H9 (cell line): Measurements from ENCODE around the gene CNTN2. TPM values are rescaled to one million over a fixed set of nuclear protein-coding genes. Genes with fewer than 3 reads are reported as not detected.

ENCODE experiments used
- DNase-seq: peaks from one replicate; pipeline ENCODE4 v3.0.0-alpha.2; 2017
- H2AFZ ChIP-seq: one replicate; pipeline ENCODE4 v1.6.1; 2013; ENCODE audit warnings: mild to moderate bottlenecking, low read length, control low read depth, moderate library complexity
- H2AK5ac ChIP-seq: 2 replicates; pipeline ENCODE4 v1.6.1; 2013; ENCODE audit warnings: low read length, control low read depth, mixed read lengths; ENCODE audit not compliant: insufficient read length
- H2BK120ac ChIP-seq: one replicate; pipeline ENCODE4 v1.6.1; 2013; ENCODE audit warnings: low read depth, mild to moderate bottlenecking, low read length, control low read depth, inconsistent platforms; ENCODE audit not compliant: poor library complexity, severe bottlenecking
- H2BK12ac ChIP-seq: 2 replicates; pipeline ENCODE4 v1.6.1; 2013; ENCODE audit warnings: low read length, control low read depth, mixed read lengths, low read depth; ENCODE audit not compliant: insufficient read length
- H2BK15ac ChIP-seq: 2 replicates; pipeline ENCODE4 v1.6.1; 2013; ENCODE audit warnings: low read depth, low read length, control low read depth
- H2BK20ac ChIP-seq: one replicate; pipeline ENCODE4 v1.6.1; 2013; ENCODE audit warnings: low read depth, mild to moderate bottlenecking, low read length, control low read depth, inconsistent platforms; ENCODE audit not compliant: poor library complexity, severe bottlenecking
- H2BK5ac ChIP-seq: 2 replicates; pipeline ENCODE4 v1.6.1; 2013; ENCODE audit warnings: low read length, control low read depth, mixed read lengths; ENCODE audit not compliant: insufficient read length
- H3K14ac ChIP-seq: 2 replicates; pipeline ENCODE4 v1.6.1; 2013; ENCODE audit warnings: low read length, control low read depth; ENCODE audit not compliant: insufficient read depth
- H3K18ac ChIP-seq: 2 replicates; pipeline ENCODE4 v1.6.1; 2013; ENCODE audit warnings: low read depth, mild to moderate bottlenecking, mixed read lengths, low read length, control low read depth; ENCODE audit not compliant: insufficient read length
- H3K23ac ChIP-seq: 2 replicates; pipeline ENCODE4 v1.6.1; 2013; ENCODE audit warnings: low read length, control low read depth, mixed read lengths, low read depth; ENCODE audit not compliant: insufficient read length
- H3K23me2 ChIP-seq: 2 replicates; pipeline ENCODE4 v1.6.1; 2013; ENCODE audit warnings: low read depth, mild to moderate bottlenecking, mixed read lengths, low read length, control low read depth; ENCODE audit not compliant: insufficient read length, poor library complexity, severe bottlenecking
- H3K27ac ChIP-seq: 2 replicates; pipeline ENCODE4 v1.5.1; 2013; ENCODE audit warnings: low read length, control low read depth, mixed read lengths, low read depth; ENCODE audit not compliant: insufficient read length
- H3K27me3 ChIP-seq: 2 replicates; pipeline ENCODE4 v1.6.1; 2013; ENCODE audit warnings: low read length, control low read depth, inconsistent platforms; ENCODE audit not compliant: insufficient read depth
- H3K4ac ChIP-seq: 2 replicates; pipeline ENCODE4 v1.6.1; 2013; ENCODE audit warnings: low read depth, mild to moderate bottlenecking, control low read depth, inconsistent platforms, low read length, moderate library complexity
- H3K4me1 ChIP-seq: 2 replicates; pipeline ENCODE4 v1.6.1; 2013; ENCODE audit warnings: low read length, control low read depth, inconsistent platforms; ENCODE audit not compliant: insufficient read depth
- H3K4me2 ChIP-seq: 2 replicates; pipeline ENCODE4 v1.6.1; 2013; ENCODE audit warnings: low read length, control low read depth, mixed read lengths; ENCODE audit not compliant: insufficient read length, insufficient read depth
- H3K56ac ChIP-seq: 2 replicates; pipeline ENCODE4 v1.6.1; 2013; ENCODE audit warnings: low read depth, mild to moderate bottlenecking, mixed read lengths, low read length, control low read depth; ENCODE audit not compliant: insufficient read length
- H3K79me1 ChIP-seq: 2 replicates; pipeline ENCODE4 v1.6.1; 2013; ENCODE audit warnings: low read depth, mild to moderate bottlenecking, moderate library complexity, low read length, control low read depth, inconsistent platforms; ENCODE audit not compliant: insufficient read depth, poor library complexity, severe bottlenecking
- H3K79me2 ChIP-seq: 2 replicates; pipeline ENCODE4 v1.6.1; 2013; ENCODE audit warnings: low read length, control low read depth, inconsistent platforms; ENCODE audit not compliant: insufficient read depth
- H3K9ac ChIP-seq: 2 replicates; pipeline ENCODE4 v1.6.1; 2013; ENCODE audit warnings: low read length, control low read depth, mixed read lengths; ENCODE audit not compliant: insufficient read length; ENCODE audit errors: extremely low read depth
- H3K9me3 ChIP-seq: one replicate; pipeline ENCODE4 v1.6.1; 2013; ENCODE audit warnings: low read depth, low read length, inconsistent platforms; ENCODE audit not compliant: control insufficient read depth
- H3T11ph ChIP-seq: one replicate; pipeline ENCODE4 v1.6.1; 2013; ENCODE audit warnings: mild to moderate bottlenecking, low read length, control low read depth, inconsistent platforms
- H4K20me1 ChIP-seq: one replicate; pipeline ENCODE4 v1.6.1; 2013; ENCODE audit not compliant: control insufficient read depth, insufficient read length, insufficient read depth
- H4K5ac ChIP-seq: 2 replicates; pipeline ENCODE4 v1.6.1; 2013; ENCODE audit warnings: low read depth, mild to moderate bottlenecking, mixed read lengths, low read length, control low read depth; ENCODE audit not compliant: insufficient read length
- H4K8ac ChIP-seq: replicated peaks from 2 replicates; pipeline ENCODE4 v1.6.1; 2013; ENCODE audit warnings: low read length, control low read depth, mixed read lengths, low read depth; ENCODE audit not compliant: insufficient read length
- H4K91ac ChIP-seq: 2 replicates; pipeline ENCODE4 v1.6.1; 2013; ENCODE audit warnings: low read depth, mild to moderate bottlenecking, moderate library complexity, mixed read lengths, low read length, control low read depth; ENCODE audit not compliant: insufficient read length
- H3K27ac Mint-ChIP-seq, 3 experiments: 2 replicates in 2 of 3; 3 replicates in 1 of 3; pipeline ENCODE4 v1.8.0; 2020 to 2021; ENCODE audit warnings: mixed read lengths in 3 of 3, mild to moderate bottlenecking in 1 of 3, moderate library complexity in 1 of 3
- H3K27me3 Mint-ChIP-seq: 2 replicates; pipeline ENCODE4 v1.8.0; 2021; ENCODE audit warnings: low read depth, mild to moderate bottlenecking, moderate library complexity, mixed read lengths
- H3K36me3 Mint-ChIP-seq, 3 experiments: 2 replicates in 2 of 3; 3 replicates in 1 of 3; pipeline ENCODE4 v1.8.0; 2020 to 2021; ENCODE audit warnings: low read depth in 3 of 3, mixed read lengths in 3 of 3; ENCODE audit not compliant: insufficient read depth in 1 of 3
- H3K4me1 Mint-ChIP-seq, 2 experiments: 2 replicates each; pipeline ENCODE4 v1.8.0; 2020; ENCODE audit warnings: mixed read lengths in 2 of 2
- H3K4me3 Mint-ChIP-seq, 2 experiments: 2 replicates in 1 of 2; 3 replicates in 1 of 2; pipeline ENCODE4 v1.8.0; 2020 to 2021; ENCODE audit warnings: mild to moderate bottlenecking in 2 of 2, mixed read lengths in 2 of 2, moderate library complexity in 1 of 2
- H3K9me3 Mint-ChIP-seq, 2 experiments: 2 replicates in 1 of 2; 3 replicates in 1 of 2; pipeline ENCODE4 v1.8.0; 2020; ENCODE audit warnings: mild to moderate bottlenecking in 2 of 2, mixed read lengths in 2 of 2, moderate library complexity in 1 of 2
- WGBS: extraction: QIAGEN DNeasy Blood & Tissue Kit; methylation state at CpG from one replicate; pipeline ENCODE4 v1.1.7; 2013; ENCODE audit warnings: missing lambda C conversion rate, low lambda C conversion rate, mixed read lengths; ENCODE audit not compliant: insufficient read length; ENCODE audit errors: extremely low coverage; 5-methylcytosine and 5-hydroxymethylcytosine counted together
- total RNA-seq: library from RNA; stranded (reverse); gene quantifications from 2 replicates; pipeline ENCODE4 v1.2.1, GENCODE V29; 2021
- TF ChIP-seq, protein P1 (sequence below): fragments of 200-600 bp; sonication (generic); conservative IDR thresholded peaks from 3 replicates; pipeline ENCODE4 v1.8.0; 2021; ENCODE audit warnings: antibody characterized with exemption, mild to moderate bottlenecking

The CNTN2 gene
- total RNA-seq, 1 experiment from 2014 or later = 0.42 TPM

- no peak overlapping the region for H2BK5ac ChIP-seq
- no peaks in the 10 kb centered on the region for H3K27me3 ChIP-seq
- H4K91ac ChIP-seq = no peak overlapping the region
- no peak overlapping the region for H3K56ac ChIP-seq
- no peaks in the 10 kb centered on the region for H3K36me3 Mint-ChIP-seq
- no peak overlapping the region for H2BK15ac ChIP-seq
- no peak overlapping the region for H3T11ph ChIP-seq
- no peaks in the 10 kb centered on the region for H3K79me1 ChIP-seq
- no CpG with 5 or more reads among the region's 3 CpGs for WGBS
- no peak overlapping the region for H2AFZ ChIP-seq
- no peak overlapping the region for H3K18ac ChIP-seq
- DNase-seq = no peak
- no peak overlapping the region for H3K9ac ChIP-seq
- H3K27me3 Mint-ChIP-seq = peaks cover 49% of the 10 kb centered on the region
- H2BK12ac ChIP-seq = no peak overlapping the region
- no peaks in the 10 kb centered on the region for H4K20me1 ChIP-seq
- H4K8ac ChIP-seq = no peak overlapping the region
- H3K27ac ChIP-seq = no peak overlapping the region
- no peaks in the 10 kb centered on the region for H3K79me2 ChIP-seq
- no peak overlapping the region for H3K4ac ChIP-seq
- peaks cover 3% of the 10 kb centered on the region; the same call in 1 of the 2 replicates for H3K4me1 ChIP-seq
- TF ChIP-seq, protein P1, sequence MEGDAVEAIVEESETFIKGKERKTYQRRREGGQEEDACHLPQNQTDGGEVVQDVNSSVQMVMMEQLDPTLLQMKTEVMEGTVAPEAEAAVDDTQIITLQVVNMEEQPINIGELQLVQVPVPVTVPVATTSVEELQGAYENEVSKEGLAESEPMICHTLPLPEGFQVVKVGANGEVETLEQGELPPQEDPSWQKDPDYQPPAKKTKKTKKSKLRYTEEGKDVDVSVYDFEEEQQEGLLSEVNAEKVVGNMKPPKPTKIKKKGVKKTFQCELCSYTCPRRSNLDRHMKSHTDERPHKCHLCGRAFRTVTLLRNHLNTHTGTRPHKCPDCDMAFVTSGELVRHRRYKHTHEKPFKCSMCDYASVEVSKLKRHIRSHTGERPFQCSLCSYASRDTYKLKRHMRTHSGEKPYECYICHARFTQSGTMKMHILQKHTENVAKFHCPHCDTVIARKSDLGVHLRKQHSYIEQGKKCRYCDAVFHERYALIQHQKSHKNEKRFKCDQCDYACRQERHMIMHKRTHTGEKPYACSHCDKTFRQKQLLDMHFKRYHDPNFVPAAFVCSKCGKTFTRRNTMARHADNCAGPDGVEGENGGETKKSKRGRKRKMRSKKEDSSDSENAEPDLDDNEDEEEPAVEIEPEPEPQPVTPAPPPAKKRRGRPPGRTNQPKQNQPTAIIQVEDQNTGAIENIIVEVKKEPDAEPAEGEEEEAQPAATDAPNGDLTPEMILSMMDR = no peak
- H3K9me3 ChIP-seq = no peaks in the 10 kb centered on the region
- H3K4me2 ChIP-seq = no peak overlapping the region
- H2BK120ac ChIP-seq = no peak overlapping the region
- H3K27ac Mint-ChIP-seq = no peak overlapping the region
- H3K23ac ChIP-seq = no peak overlapping the region
- H4K5ac ChIP-seq = no peak overlapping the region
- H3K4me3 Mint-ChIP-seq = no peak overlapping the region
- H3K4me1 Mint-ChIP-seq = peaks cover 25 to 26% of the 10 kb centered on the region in 2 experiments
- no peak overlapping the region for H2BK20ac ChIP-seq
- H3K9me3 Mint-ChIP-seq = no peaks in the 10 kb centered on the region
- no peaks in the 10 kb centered on the region for H3K23me2 ChIP-seq
- H3K14ac ChIP-seq = no peak overlapping the region
- H2AK5ac ChIP-seq = no peak overlapping the region
These were observed 38.7 kb upstream of the CNTN2 start for GRCh38 chr1:205004351-205004750.
